ENCODE results near the gene PRCC. TPM values are rescaled to one million over a fixed set of nuclear protein-coding genes. Genes with fewer than 3 reads are reported as not detected.

The PRCC gene
- total and polyA plus RNA-seq, 2 of the 13 experiments (the other 11 are each of a cell fraction or from before 2014, with no cell fraction given): 24.2 to 40.5 TPM

- Histone ChIP-seq H2AFZ (ENCODE audit: low read length) (no peak overlapping the region), H3K36me3 (replicated peaks in 1 of 2; ENCODE audit: control insufficient read depth in 1 of 2, insufficient read depth in 2 of 2, low read length in 2 of 2) (peaks cover 10 to 26% of the 10 kb centered on the region in 2 experiments; a peak in 4 of 5 replicates), H3K4me2 (ENCODE audit: low read depth, low read length) (peak overlapping the region; percentile 98), H3K9ac (ENCODE audit: insufficient read depth, low read depth, low read length) (peak overlapping the region; percentile 95), H3K4me1 (ENCODE audit: insufficient read depth, low read length) (peaks cover 47% of the 10 kb centered on the region), H4K20me1 (ENCODE audit: insufficient read depth, low read length) (peaks cover 13% of the 10 kb centered on the region), H3K79me2 (ENCODE audit: insufficient read depth, low read length) (peaks cover 75% of the 10 kb centered on the region), H3K27ac (ENCODE audit: extremely low read length, insufficient read depth, low read length) (peak overlapping the region; percentile 100), H3K4me3 (replicated peaks in 1 of 3; ENCODE audit: insufficient read depth in 1 of 3, low read depth in 2 of 3, low read length in 3 of 3) (peak overlapping the region; percentile 87 to 90 (median 88)), H3K9me3 (ENCODE audit: low read length) (no peaks in the 10 kb centered on the region), H3K27me3 (ENCODE audit: control insufficient read depth in 1 of 2, insufficient read depth in 2 of 2, low read length in 2 of 2) (no peaks in the 10 kb centered on the region; a peak in 1 of 5 replicates)
- in situ Hi-C loops (cut with HindIII; ENCODE audit: extremely low pct_ligation_motif_present, low pct_unique_long_range_greater_than_20kb) (no loop called here), intact Hi-C loops (cut with micrococcal nuclease; ENCODE audit: unreplicated experiment) (loop anchor here (2.0 kb wide), 1 partner anchor 19 kb away; the partner anchor contains the start of genes ISG20L2 and METTL25B)
- ChIA-PET CTCF (ENCODE audit: low intra/inter-chr PET ratio, low total read pairs) (no interaction called here), POLR2A (interaction anchor here (1.0 to 3.3 kb wide), 6 partner anchors 19 to 291 kb away, joined by 3 to 27 read pairs (median 5); partner anchors contain the start of genes ISG20L2, METTL25B and PRCC)
- BruUV-seq (replicated peaks): no TSS peak
- no peak for FAIRE-seq
- ATAC-seq: no peak
- no peak for DNase-seq (ENCODE audit: low spot score)
- 9% methylated on average over 6 of the region's 8 CpGs for WGBS (ENCODE audit: low lambda C conversion rate)
- TF ChIP-seq, protein P1, sequence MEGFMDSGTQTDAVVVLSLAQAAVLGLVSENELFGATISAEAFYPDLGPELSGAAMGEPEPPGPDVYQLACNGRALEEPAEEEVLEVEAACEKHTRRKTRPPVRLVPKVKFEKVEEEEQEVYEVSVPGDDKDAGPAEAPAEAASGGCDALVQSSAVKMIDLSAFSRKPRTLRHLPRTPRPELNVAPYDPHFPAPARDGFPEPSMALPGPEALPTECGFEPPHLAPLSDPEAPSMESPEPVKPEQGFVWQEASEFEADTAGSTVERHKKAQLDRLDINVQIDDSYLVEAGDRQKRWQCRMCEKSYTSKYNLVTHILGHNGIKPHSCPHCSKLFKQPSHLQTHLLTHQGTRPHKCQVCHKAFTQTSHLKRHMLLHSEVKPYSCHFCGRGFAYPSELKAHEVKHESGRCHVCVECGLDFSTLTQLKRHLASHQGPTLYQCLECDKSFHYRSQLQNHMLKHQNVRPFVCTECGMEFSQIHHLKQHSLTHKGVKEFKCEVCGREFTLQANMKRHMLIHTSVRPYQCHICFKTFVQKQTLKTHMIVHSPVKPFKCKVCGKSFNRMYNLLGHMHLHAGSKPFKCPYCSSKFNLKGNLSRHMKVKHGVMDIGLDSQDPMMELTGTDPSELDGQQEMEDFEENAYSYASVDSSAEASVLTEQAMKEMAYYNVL (CRISPR knock-in tag; IDR thresholded peaks at IDR 0.05; ENCODE audit: borderline replicate concordance): no peak
- TF ChIP-seq RBM39 (IDR thresholded peaks at IDR 0.05; ENCODE audit: low read depth, low read length, poor library complexity, severe bottlenecking): no peak
- TF ChIP-seq ZNF792 (CRISPR knock-in tag; IDR thresholded peaks at IDR 0.05): no peak
- TF ChIP-seq FOXK2 (IDR thresholded peaks at IDR 0.05): no peak
- TF ChIP-seq ZBTB8A (CRISPR knock-in tag; IDR thresholded peaks at IDR 0.05; ENCODE audit: borderline replicate concordance, low read depth): no peak
- no peak for TF ChIP-seq THAP7 (CRISPR knock-in tag; IDR thresholded peaks at IDR 0.05)
- TF ChIP-seq POLR2A (IDR thresholded peaks at IDR 0.05; ENCODE audit: insufficient read depth in 1 of 2, low read depth in 2 of 2, low read length in 2 of 2): peak in 1 of 2 experiments; percentile 40; a peak in 2 of 4 replicates
- TF ChIP-seq BCLAF1 (IDR thresholded peaks at IDR 0.05): no peak
- TF ChIP-seq ZNF563 (CRISPR knock-in tag; IDR thresholded peaks at IDR 0.05): no peak
- TF ChIP-seq HMGXB4 (CRISPR knock-in tag; IDR thresholded peaks at IDR 0.05; ENCODE audit: borderline replicate concordance in 1 of 2, low read depth in 1 of 2): peak in 1 of 2 experiments; percentile 6; a peak in 1 of 4 replicates
- TF ChIP-seq ZSCAN30 (CRISPR knock-in tag; IDR thresholded peaks at IDR 0.05): no peak
- TF ChIP-seq PRMT3 (CRISPR knock-in tag; IDR thresholded peaks at IDR 0.05; ENCODE audit: borderline replicate concordance, low read depth): no peak
- TF ChIP-seq MAFG (CRISPR knock-in tag; IDR thresholded peaks at IDR 0.05): no peak
Observed at GRCh38 chr1:156747742-156748669, 19.3 kb upstream of the PRCC start.
